Endodermal cell (in vitro differentiated cells): ENCODE results near the gene CIT. TPM values are rescaled to one million over a fixed set of nuclear protein-coding genes. Genes with fewer than 3 reads are reported as not detected.

Experiments
- DNase-seq: peaks from one replicate; pipeline ENCODE4 v3.0.0-alpha.2; 2017
- H3K27ac ChIP-seq: 2 replicates; pipeline ENCODE4 v1.5.1; 2013; ENCODE audit warnings: mild to moderate bottlenecking, low read depth, low read length, moderate library complexity
- H3K27me3 ChIP-seq: 2 replicates; pipeline ENCODE4 v1.6.1; 2013; ENCODE audit warnings: mild to moderate bottlenecking, low read length, moderate library complexity; ENCODE audit not compliant: insufficient read depth, control insufficient read depth, poor library complexity, severe bottlenecking
- H3K36me3 ChIP-seq: 2 replicates; pipeline ENCODE4 v1.7.0; 2013; ENCODE audit warnings: mild to moderate bottlenecking, low read length, moderate library complexity; ENCODE audit not compliant: control insufficient read depth, insufficient read depth
- H3K4me1 ChIP-seq: one replicate; pipeline ENCODE4 v1.7.0; 2013; ENCODE audit warnings: low read length; ENCODE audit not compliant: control insufficient read depth, insufficient read depth
- H3K4me3 ChIP-seq: 2 replicates; pipeline ENCODE4 v1.5.1; 2013; ENCODE audit warnings: mild to moderate bottlenecking, low read length, moderate library complexity
- H3K9ac ChIP-seq: 2 replicates; pipeline ENCODE4 v1.6.1; 2013; ENCODE audit warnings: mild to moderate bottlenecking, low read length, moderate library complexity; ENCODE audit not compliant: poor library complexity, severe bottlenecking; ENCODE audit errors: extremely low read depth
- H3K9me3 ChIP-seq: 2 replicates; pipeline ENCODE4 v1.6.1; 2013; ENCODE audit warnings: mild to moderate bottlenecking, low read length, moderate library complexity; ENCODE audit not compliant: control insufficient read depth
- H3K27ac Mint-ChIP-seq: 2 replicates; pipeline ENCODE4 v1.8.0; 2020; ENCODE audit warnings: mixed read lengths
- H3K27me3 Mint-ChIP-seq: 2 replicates; pipeline ENCODE4 v1.8.0; 2021; ENCODE audit warnings: mild to moderate bottlenecking, mixed read lengths; ENCODE audit not compliant: insufficient read depth
- H3K36me3 Mint-ChIP-seq: 2 replicates; pipeline ENCODE4 v1.8.0; 2020; ENCODE audit warnings: low read depth, mixed read lengths
- H3K4me1 Mint-ChIP-seq: 2 replicates; pipeline ENCODE4 v1.8.0; 2020; ENCODE audit warnings: mixed read lengths
- H3K4me3 Mint-ChIP-seq: 2 replicates; pipeline ENCODE4 v1.8.0; 2020; ENCODE audit warnings: mild to moderate bottlenecking, moderate library complexity, mixed read lengths
- H3K9me3 Mint-ChIP-seq: 2 replicates; pipeline ENCODE4 v1.8.0; 2020; ENCODE audit warnings: mild to moderate bottlenecking, mixed read lengths
- WGBS, 2 experiments: methylation state at CpG; one replicate each; pipeline versions ENCODE4 v1.1.5 to v1.1.7; 2013; ENCODE audit warnings: missing lambda C conversion rate in 2 of 2, mixed read lengths in 1 of 2; ENCODE audit not compliant: insufficient coverage in 1 of 2, insufficient read length in 1 of 2; 5-methylcytosine and 5-hydroxymethylcytosine counted together
- total RNA-seq, 2 donors: library from RNA; stranded (reverse); fragmentation: NEBNext Ultra II Directional in 1 of 2; extraction: Animal tissue kit (Norgen Biotek cat#: 25700) in 1 of 2; gene quantifications; 2 replicates in 1 of 2; 3 replicates in 1 of 2; pipeline ENCODE4 v1.2.1, GENCODE V29; 2021
- TF ChIP-seq, protein P1 (sequence below): fragments of 200-600 bp; sonication (generic); conservative IDR thresholded peaks from 2 replicates; pipeline ENCODE4 v1.5.0; 2021; ENCODE audit warnings: antibody characterized with exemption, mild to moderate bottlenecking

The CIT gene
- total RNA-seq, 2 donors from 2014 or later, result 57.3 to 79.1 TPM

DNA sequence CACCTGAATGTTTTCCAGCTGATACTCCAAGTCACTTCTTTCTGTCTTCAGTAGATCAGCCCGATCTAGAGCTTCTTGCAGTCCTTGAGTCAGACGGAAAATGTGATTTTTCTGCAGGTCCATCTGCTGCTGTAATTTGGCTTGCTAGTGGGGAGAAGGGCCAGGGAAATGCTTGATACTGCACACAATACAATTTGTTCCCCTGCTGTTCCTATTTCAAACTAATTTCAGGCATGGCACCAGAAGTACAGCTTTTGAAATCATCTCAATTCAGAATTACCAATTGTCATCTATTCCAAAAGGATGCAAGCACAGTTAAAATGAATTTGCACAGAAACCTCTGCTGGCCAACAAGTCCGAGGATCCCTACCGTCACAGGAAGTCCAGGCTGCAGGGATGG lies 155.8 kb downstream of the CIT start:
- H3K27ac ChIP-seq, result no peak overlapping the region
- TF ChIP-seq, protein P1, sequence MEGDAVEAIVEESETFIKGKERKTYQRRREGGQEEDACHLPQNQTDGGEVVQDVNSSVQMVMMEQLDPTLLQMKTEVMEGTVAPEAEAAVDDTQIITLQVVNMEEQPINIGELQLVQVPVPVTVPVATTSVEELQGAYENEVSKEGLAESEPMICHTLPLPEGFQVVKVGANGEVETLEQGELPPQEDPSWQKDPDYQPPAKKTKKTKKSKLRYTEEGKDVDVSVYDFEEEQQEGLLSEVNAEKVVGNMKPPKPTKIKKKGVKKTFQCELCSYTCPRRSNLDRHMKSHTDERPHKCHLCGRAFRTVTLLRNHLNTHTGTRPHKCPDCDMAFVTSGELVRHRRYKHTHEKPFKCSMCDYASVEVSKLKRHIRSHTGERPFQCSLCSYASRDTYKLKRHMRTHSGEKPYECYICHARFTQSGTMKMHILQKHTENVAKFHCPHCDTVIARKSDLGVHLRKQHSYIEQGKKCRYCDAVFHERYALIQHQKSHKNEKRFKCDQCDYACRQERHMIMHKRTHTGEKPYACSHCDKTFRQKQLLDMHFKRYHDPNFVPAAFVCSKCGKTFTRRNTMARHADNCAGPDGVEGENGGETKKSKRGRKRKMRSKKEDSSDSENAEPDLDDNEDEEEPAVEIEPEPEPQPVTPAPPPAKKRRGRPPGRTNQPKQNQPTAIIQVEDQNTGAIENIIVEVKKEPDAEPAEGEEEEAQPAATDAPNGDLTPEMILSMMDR, result no peak
- H3K9me3 ChIP-seq, result no peaks in the 10 kb centered on the region
- peaks cover 35% of the 10 kb centered on the region for H3K36me3 Mint-ChIP-seq
- H3K4me3 Mint-ChIP-seq, result no peak overlapping the region
- no peak overlapping the region for H3K27ac Mint-ChIP-seq
- 96 to 97% methylated on average over 3 to 4 of the region's 4 CpGs for WGBS, 2 experiments
- H3K27me3 Mint-ChIP-seq, result no peaks in the 10 kb centered on the region
- peaks cover 38% of the 10 kb centered on the region for H3K36me3 ChIP-seq
- H3K4me1 ChIP-seq, result no peaks in the 10 kb centered on the region
- H3K9ac ChIP-seq, result no peak overlapping the region
- no peak overlapping the region for H3K4me3 ChIP-seq
- peaks cover 6% of the 10 kb centered on the region for H3K4me1 Mint-ChIP-seq
- H3K9me3 Mint-ChIP-seq, result no peaks in the 10 kb centered on the region
- H3K27me3 ChIP-seq, result no peaks in the 10 kb centered on the region
- DNase-seq, result no peak

DNA sequence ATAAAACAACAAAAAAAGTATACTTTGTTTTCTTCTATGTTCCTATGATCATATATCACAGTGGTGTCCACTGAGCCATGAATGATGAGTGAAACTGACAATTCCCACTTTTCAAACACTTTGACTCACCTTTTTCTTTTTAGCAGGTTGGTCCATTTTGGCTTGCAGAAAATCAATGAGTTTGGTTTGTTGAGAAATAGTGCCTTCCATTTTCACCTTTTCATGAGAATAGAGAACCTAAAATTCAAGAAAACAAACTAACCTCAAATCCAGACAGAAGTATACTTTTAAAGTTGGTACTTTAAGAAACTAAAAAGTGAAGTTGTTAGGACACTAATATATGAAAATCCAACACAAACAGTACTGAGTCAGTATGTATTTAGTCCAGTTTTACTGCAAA lies 156.8 kb downstream of the CIT start:
- no peaks in the 10 kb centered on the region for H3K27me3 ChIP-seq
- H3K9me3 Mint-ChIP-seq, result no peaks in the 10 kb centered on the region
- H3K9me3 ChIP-seq, result no peaks in the 10 kb centered on the region
- no peak overlapping the region for H3K4me3 Mint-ChIP-seq
- H3K9ac ChIP-seq, result no peak overlapping the region
- peaks cover 45% of the 10 kb centered on the region for H3K36me3 ChIP-seq
- no peak for DNase-seq
- no peaks in the 10 kb centered on the region for H3K27me3 Mint-ChIP-seq
- H3K36me3 Mint-ChIP-seq, result peaks cover 42% of the 10 kb centered on the region
- no peaks in the 10 kb centered on the region for H3K4me1 ChIP-seq
- TF ChIP-seq, protein P1, result no peak
- no peak overlapping the region for H3K4me3 ChIP-seq
- H3K27ac Mint-ChIP-seq, result no peak overlapping the region
- H3K27ac ChIP-seq, result no peak overlapping the region
- H3K4me1 Mint-ChIP-seq, result peaks cover 7% of the 10 kb centered on the region

GRCh38 chr12:119718141-119718540 lies 159.0 kb downstream of the CIT start:
- H3K36me3 ChIP-seq, result peaks cover 66% of the 10 kb centered on the region

More at GRCh38 chr12:119718141-119718540, 159.0 kb downstream of the CIT start:
- Histone ChIP-seq H3K27me3 (no peaks in the 10 kb centered on the region), H3K27ac (no peak overlapping the region), H3K9ac (no peak overlapping the region), H3K4me1 (no peaks in the 10 kb centered on the region), H3K9me3 (no peaks in the 10 kb centered on the region), H3K4me3 (no peak overlapping the region)
- Mint-ChIP-seq H3K4me1 (peaks cover 7% of the 10 kb centered on the region), H3K36me3 (peaks cover 59% of the 10 kb centered on the region), H3K9me3 (no peaks in the 10 kb centered on the region), H3K4me3 (no peak overlapping the region), H3K27me3 (no peaks in the 10 kb centered on the region), H3K27ac (peak overlapping the region; percentile 35)
- WGBS, 2 experiments, result 96% methylated on average over 9 to 17 of the region's 17 CpGs
- DNase-seq, result no peak
- TF ChIP-seq, protein P1, result no peak
